C4-2B (cell line): Measurements from ENCODE around the gene TDG.
"Not testable (repeated sequence)": the region's sequence is repeated elsewhere in the genome, so short reads cannot be mapped to it uniquely, and the experiment has no call there.

ENCODE experiments used
- H3K27ac ChIP-seq: fragments of 450-650 bp; 2 replicates; pipeline ENCODE4 v1.5.1; 2017
- ZFX ChIP-seq: fragments of 450-650 bp; IDR thresholded peaks from 2 replicates; pipeline ENCODE4 v1.6.1; 2017
- TF ChIP-seq, protein P1 (sequence below): fragments of 450-650 bp; conservative IDR thresholded peaks from 2 replicates; pipeline ENCODE4 v1.5.1; 2017; ENCODE audit warnings: mild to moderate bottlenecking

The TDG gene

DNA sequence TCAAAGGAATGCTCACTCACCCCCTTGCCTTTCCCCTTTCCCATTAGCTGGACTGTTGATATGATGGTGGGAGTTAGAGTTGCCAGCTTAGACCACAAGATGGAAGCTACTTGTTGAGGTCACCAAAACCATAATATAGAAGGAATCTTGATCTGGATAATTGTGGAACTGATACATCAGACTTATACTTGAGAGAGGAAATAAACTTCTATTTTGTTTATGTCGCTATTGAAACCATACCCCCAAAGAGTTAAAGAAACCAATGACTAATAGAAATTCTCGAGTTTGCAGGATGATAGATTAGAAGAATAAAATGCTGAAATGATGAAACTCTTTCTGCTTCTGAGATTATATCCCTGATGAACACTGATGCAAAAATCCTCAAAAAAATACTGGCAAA is 37.9 kb downstream of the TDG start:
- TF ChIP-seq, protein P1, sequence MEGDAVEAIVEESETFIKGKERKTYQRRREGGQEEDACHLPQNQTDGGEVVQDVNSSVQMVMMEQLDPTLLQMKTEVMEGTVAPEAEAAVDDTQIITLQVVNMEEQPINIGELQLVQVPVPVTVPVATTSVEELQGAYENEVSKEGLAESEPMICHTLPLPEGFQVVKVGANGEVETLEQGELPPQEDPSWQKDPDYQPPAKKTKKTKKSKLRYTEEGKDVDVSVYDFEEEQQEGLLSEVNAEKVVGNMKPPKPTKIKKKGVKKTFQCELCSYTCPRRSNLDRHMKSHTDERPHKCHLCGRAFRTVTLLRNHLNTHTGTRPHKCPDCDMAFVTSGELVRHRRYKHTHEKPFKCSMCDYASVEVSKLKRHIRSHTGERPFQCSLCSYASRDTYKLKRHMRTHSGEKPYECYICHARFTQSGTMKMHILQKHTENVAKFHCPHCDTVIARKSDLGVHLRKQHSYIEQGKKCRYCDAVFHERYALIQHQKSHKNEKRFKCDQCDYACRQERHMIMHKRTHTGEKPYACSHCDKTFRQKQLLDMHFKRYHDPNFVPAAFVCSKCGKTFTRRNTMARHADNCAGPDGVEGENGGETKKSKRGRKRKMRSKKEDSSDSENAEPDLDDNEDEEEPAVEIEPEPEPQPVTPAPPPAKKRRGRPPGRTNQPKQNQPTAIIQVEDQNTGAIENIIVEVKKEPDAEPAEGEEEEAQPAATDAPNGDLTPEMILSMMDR: no peak
- TF ChIP-seq ZFX: no peak
- H3K27ac ChIP-seq: no peak overlapping the region

- TF ChIP-seq, protein P1: no peak
- TF ChIP-seq ZFX: no peak
- no peak overlapping the region for H3K27ac ChIP-seq
Observed at GRCh38 chr12:104006929-104007328, 41.3 kb downstream of the TDG start.

- TF ChIP-seq ZFX: no peak
- TF ChIP-seq, protein P1: no peak
- H3K27ac ChIP-seq: no peak overlapping the region
Observed at GRCh38 chr12:104010121-104010520, 44.4 kb downstream of the TDG start.

DNA sequence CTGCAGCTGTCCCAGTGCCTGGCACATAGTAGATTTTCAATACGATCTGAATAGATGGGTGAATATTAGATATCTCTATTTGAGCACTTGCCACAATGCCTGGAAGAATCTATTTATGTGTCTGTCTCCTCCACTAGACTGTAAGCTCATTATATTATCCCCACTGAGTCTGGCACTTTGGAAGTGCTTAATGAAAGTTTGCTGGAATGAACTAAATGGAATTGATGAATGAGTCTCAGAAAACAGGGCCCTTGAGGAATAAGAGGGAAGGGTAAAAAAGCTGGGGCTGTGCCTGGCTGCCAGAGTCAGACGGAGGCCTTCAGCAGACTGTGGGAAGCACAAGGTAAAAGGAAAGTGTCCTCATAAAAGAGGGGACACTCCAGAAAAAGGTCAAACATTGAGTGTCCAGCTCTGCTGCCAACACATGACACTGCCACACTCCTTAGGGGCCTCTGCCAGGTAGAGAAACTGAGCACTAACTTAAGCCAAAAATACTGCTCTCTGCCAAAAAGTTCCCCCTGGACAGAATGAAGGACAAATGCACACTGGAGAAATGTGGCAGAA is 45.0 kb downstream of the TDG start:
- no peak overlapping the region for H3K27ac ChIP-seq

GRCh38 chr12:104011253-104011652 is 45.6 kb downstream of the TDG start:
- TF ChIP-seq, protein P1: no peak
- TF ChIP-seq ZFX: no peak

More for the DNA sequence above, 45.0 kb downstream of the TDG start:
- TF ChIP-seq, protein P1: no peak
- TF ChIP-seq ZFX: no peak

DNA sequence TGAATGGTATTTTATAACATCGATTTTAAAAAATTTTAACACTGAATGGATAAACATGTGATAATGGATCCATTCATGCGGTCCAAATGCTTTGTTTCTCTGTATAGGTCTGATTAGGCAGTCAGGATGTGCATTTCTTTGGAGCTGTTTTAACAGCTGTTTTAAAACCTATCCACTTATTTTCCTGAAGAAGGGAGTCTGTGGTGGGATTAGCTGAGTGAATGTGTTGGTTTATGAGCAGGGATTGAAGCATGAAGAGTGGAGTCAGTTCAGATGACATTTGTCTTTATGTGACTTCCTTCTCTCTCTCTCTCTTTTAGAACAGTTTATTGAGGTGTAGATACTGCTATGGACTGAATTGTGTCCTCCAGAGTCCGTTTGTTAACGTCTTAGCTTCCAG is 46.7 kb downstream of the TDG start:
- no peak for TF ChIP-seq ZFX
- TF ChIP-seq, protein P1: no peak
- no peak overlapping the region for H3K27ac ChIP-seq

More at GRCh38 chr12:104011253-104011652, 45.6 kb downstream of the TDG start:
- no peak overlapping the region for H3K27ac ChIP-seq

GRCh38 chr12:104021862-104022261 is 56.2 kb downstream of the TDG start:
- H3K27ac ChIP-seq: not testable (repeated sequence)

- no peak overlapping the region for H3K27ac ChIP-seq
- no peak for TF ChIP-seq ZFX
- TF ChIP-seq, protein P1: no peak
Observed at GRCh38 chr12:104022786-104023185, 57.1 kb downstream of the TDG start.
